ENCODE data around the gene IFNGR1.
A peak's percentile ranks its signal among the peaks of the same experiment; 100 is the strongest.
"Not testable (repeated sequence)": the region's sequence is repeated elsewhere in the genome, so short reads cannot be mapped to it uniquely, and the experiment has no call there.

The IFNGR1 gene

DNA sequence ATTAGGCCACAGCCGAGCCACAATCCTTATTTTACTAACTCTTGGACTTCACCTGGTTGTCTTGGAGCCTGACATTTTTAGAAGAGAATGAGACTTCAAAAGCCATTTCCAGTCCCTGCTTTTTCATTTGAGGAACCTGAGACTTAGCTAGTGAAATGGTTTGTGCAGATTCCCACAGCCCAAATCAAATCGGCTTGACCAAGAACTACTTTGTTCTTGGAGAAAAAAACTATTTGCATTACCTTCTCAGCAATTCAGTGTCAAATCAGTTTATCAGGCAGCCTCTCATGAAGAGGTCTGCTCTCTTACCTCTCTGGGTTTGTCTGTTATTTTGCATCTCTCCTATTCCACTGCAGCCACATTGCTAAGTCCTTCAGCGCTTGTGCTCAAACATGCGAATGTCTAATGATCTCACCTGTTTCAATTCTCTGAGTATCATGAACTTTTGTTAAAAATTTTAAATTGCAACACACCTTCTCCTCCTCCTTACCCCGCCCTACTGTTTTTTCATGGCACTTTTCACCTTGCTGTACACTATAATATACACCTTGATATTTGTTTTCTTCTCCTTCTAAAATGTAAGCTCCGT lies 573 bp upstream of the IFNGR1 start:
- H3K4me3 ChIP-seq (ENCODE audit: low read depth, low read length): peak overlapping the region; percentile 94
- DNase-seq (ENCODE audit: low read depth): no peak
- TF ChIP-seq, protein P1, sequence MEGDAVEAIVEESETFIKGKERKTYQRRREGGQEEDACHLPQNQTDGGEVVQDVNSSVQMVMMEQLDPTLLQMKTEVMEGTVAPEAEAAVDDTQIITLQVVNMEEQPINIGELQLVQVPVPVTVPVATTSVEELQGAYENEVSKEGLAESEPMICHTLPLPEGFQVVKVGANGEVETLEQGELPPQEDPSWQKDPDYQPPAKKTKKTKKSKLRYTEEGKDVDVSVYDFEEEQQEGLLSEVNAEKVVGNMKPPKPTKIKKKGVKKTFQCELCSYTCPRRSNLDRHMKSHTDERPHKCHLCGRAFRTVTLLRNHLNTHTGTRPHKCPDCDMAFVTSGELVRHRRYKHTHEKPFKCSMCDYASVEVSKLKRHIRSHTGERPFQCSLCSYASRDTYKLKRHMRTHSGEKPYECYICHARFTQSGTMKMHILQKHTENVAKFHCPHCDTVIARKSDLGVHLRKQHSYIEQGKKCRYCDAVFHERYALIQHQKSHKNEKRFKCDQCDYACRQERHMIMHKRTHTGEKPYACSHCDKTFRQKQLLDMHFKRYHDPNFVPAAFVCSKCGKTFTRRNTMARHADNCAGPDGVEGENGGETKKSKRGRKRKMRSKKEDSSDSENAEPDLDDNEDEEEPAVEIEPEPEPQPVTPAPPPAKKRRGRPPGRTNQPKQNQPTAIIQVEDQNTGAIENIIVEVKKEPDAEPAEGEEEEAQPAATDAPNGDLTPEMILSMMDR (conservative IDR thresholded peaks at IDR 0.05; ENCODE audit: low read depth, low read length): no peak

DNA sequence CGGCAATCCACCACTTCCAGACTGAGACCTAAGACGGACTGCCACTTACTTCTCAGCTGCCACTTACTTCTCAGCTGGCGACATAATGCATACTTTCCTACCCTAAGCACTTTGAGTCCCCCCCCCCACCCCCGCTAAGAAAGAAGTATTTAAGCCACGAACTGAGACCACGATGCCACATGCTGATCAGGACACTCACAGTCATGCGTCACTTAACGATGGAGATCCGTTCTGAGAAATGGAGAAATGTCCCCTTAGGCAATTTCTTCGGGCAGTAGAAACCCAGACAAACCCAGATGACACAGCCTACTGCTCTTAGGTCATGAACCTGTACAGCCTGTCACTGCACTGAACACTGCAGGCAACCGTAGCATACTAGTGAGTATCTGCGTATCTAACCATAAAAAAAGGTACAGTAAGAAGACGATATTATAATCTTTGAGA lies 690 bp downstream of the IFNGR1 start:
- peak; percentile 57 for DNase-seq (ENCODE audit: low read depth)
- TF ChIP-seq, protein P1 (conservative IDR thresholded peaks at IDR 0.05; ENCODE audit: low read depth, low read length): no peak

DNA sequence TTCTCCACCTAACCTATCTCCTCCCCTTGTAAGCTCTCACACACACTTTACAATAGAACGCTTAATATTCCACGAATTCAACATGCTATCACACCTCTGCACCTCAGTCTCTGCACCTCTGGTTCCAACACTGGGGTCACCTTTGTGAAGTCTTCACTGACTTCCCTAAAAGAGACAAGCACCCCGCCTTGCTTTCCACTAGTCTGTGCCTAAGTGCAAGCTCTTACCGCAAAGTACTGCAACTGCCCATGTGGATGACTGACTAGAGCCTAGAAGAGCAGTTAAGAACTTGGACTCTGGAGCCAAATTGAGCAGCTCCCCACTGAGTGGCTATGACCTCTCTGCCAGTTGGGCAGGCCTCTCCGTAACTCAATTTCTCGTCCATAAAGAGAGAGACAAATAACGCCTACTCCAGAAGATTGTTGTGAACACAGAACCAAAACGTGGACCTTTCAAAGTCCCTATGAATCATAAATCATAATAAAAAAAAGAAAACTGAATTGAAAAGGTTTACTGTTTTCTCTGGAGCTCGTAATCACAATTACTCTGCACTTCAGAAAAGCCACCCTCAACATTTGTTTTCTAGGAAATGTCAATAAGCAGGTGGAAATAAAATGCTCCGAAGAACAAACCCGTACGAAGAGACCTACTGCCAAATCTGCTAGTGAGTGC lies 1.2 kb downstream of the IFNGR1 start:
- peak overlapping the region; percentile 94 for H3K4me3 ChIP-seq (ENCODE audit: low read depth, low read length)
- TF ChIP-seq, protein P1 (conservative IDR thresholded peaks at IDR 0.05; ENCODE audit: low read depth, low read length): no peak
- DNase-seq (ENCODE audit: low read depth): peak; percentile 73

More for the DNA sequence above, 690 bp downstream of the IFNGR1 start:
- H3K4me3 ChIP-seq (ENCODE audit: low read depth, low read length): peak overlapping the region; percentile 94

DNA sequence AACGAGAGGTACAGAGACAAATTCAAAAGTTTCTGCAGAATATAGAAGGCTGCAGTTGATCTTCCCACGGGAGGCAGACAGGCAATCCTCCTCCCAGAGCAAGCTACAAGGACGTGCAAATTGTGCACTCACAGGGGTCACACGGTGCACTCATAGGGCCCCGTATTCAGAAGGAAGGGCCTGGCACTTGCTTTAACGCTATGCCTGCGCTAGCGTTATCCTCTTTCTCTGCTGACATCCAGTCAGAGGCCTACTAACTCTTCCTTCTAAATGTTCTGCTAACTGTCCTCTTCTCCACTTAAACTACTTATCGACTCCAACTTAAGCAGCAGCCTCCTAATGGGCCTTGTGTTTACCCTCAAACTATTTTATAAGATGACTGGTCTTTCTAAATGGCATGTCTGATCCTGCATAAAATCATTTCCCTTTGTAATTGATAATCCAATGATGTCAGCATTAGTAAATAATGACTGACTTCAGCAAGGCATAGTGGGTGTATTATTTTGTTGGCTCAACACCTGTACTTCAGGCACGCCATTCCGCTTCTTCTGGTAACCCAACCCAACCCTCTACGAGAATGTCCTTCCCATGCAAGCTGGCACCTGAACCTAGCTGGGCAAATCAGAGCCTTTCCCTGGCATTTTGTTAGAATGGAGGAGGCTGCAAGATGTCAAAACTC lies 2.2 kb downstream of the IFNGR1 start:
- DNase-seq (ENCODE audit: low read depth): no peak
- peak overlapping the region; percentile 94 for H3K4me3 ChIP-seq (ENCODE audit: low read depth, low read length)
- TF ChIP-seq, protein P1 (conservative IDR thresholded peaks at IDR 0.05; ENCODE audit: low read depth, low read length): no peak

DNA sequence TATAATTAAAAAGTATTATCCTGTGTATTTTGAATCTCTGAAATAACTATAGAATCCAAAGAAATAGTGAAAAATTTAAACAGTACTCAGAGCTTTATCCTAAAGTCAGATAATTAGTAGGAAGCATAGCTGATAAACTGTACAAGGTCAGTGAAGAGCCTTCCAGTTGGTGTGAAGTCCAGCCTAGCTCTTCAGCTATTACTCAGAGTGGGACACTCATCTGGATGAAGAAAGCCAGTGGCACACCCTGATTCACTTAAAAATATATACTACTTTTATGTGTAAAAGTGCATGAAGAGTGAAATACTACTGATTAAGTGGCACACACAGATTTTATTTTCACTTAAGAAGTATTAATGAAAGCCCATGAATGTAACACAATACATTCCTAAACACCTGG lies 3.1 kb downstream of the IFNGR1 start:
- no peak for DNase-seq (ENCODE audit: low read depth)
- H3K4me3 ChIP-seq (ENCODE audit: low read depth, low read length): peak overlapping the region; percentile 94
- TF ChIP-seq, protein P1 (conservative IDR thresholded peaks at IDR 0.05; ENCODE audit: low read depth, low read length): no peak

DNA sequence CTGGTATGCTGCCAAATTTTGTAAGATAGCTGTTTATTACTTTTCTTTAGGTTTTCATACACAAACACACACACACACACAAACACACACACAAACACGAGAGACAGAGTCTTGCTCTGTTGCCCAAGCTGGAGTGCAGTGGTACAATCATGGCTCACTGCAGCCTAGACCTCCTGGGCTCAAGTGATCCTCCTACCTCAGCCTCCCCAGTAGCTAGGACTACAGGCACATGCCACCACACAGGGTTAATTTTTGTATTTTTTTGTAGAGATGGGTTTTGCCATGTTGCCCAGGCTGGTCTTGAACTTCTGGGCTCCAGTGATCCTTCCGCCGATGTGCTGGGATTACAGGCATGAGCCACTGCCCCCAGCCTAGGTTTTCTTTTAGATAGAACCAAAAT lies 3.6 kb downstream of the IFNGR1 start:
- DNase-seq (ENCODE audit: low read depth): not testable (repeated sequence)
- H3K4me3 ChIP-seq (ENCODE audit: low read depth, low read length): peak overlapping the region; percentile 6

DNA sequence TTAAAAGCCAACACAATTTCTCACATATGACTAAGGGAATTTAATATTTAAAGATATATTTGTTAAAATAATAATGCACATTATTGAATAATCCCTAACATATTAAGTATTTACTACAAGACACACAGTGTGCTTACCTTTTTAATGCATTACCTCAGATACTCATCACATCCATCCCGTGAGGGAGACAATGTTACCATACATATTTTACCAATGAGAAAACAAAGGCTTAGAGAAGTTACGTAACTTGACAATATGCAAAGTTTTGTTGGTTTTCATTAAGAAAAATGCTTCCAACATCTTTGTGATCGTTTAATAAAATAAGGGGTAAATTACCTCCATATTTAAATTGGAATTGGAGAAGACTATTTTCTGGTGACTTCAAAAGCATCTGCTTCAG lies 4.3 kb downstream of the IFNGR1 start:
- TF ChIP-seq, protein P1 (conservative IDR thresholded peaks at IDR 0.05; ENCODE audit: low read depth, low read length): no peak
- DNase-seq (ENCODE audit: low read depth): no peak
- H3K4me3 ChIP-seq (ENCODE audit: low read depth, low read length): no peak overlapping the region

Measured in choroid plexus epithelial cell (primary cell).